Osteoblast (primary cell): ENCODE measurements around the gene KCNJ4. TPM values are rescaled to one million over a fixed set of nuclear protein-coding genes. Genes with fewer than 3 reads are reported as not detected.

ENCODE experiments used
- DNase-seq: peaks from one replicate; pipeline ENCODE4 v3.0.0; 2011; ENCODE audit warnings: low spot score, mixed read lengths; ENCODE audit not compliant: insufficient read length; ENCODE audit errors: missing footprints
- H2AFZ ChIP-seq: 2 replicates; pipeline ENCODE4 v1.6.0; 2011; ENCODE audit warnings: mild to moderate bottlenecking, low read length
- H3K27ac ChIP-seq: 2 replicates; pipeline ENCODE4 v1.5.1; 2011; ENCODE audit warnings: mild to moderate bottlenecking, low read depth, low read length, moderate library complexity
- H3K27me3 ChIP-seq: 2 replicates; pipeline ENCODE4 v1.6.0; 2012; ENCODE audit warnings: mild to moderate bottlenecking, control low read depth, inconsistent platforms, low read length, moderate library complexity; ENCODE audit not compliant: insufficient read depth
- H3K36me3 ChIP-seq: 2 replicates; pipeline ENCODE4 v1.5.1; 2011; ENCODE audit warnings: mild to moderate bottlenecking, low read length, control low read depth, moderate library complexity; ENCODE audit not compliant: insufficient read depth
- H3K4me1 ChIP-seq: 2 replicates; pipeline ENCODE4 v1.5.1; 2011; ENCODE audit warnings: mild to moderate bottlenecking, low read length, control low read depth, moderate library complexity; ENCODE audit not compliant: insufficient read depth
- H3K4me2 ChIP-seq: 2 replicates; pipeline ENCODE4 v1.6.0; 2011; ENCODE audit warnings: mild to moderate bottlenecking, low read length; ENCODE audit not compliant: insufficient read depth
- H3K4me3 ChIP-seq: fragments of 200-600 bp; sonication (generic); 3 replicates; pipeline ENCODE4 v1.5.1; 2012; ENCODE audit warnings: mild to moderate bottlenecking, low read length, inconsistent platforms; ENCODE audit not compliant: insufficient read depth
- H3K79me2 ChIP-seq: 2 replicates; pipeline ENCODE4 v1.6.0; 2012; ENCODE audit warnings: mild to moderate bottlenecking, low read length, control low read depth, inconsistent platforms; ENCODE audit not compliant: insufficient read depth
- H3K9me3 ChIP-seq: 2 replicates; pipeline ENCODE4 v1.5.1; 2011; ENCODE audit warnings: low read depth, low read length, control low read depth
- H4K20me1 ChIP-seq: 2 replicates; pipeline ENCODE4 v1.6.0; 2012; ENCODE audit warnings: mild to moderate bottlenecking, low read length, control low read depth; ENCODE audit not compliant: insufficient read depth
- CTCF ChIP-seq: IDR thresholded peaks from 2 replicates; pipeline ENCODE4 v1.5.1; 2011; ENCODE audit warnings: mild to moderate bottlenecking, low read depth, low read length, moderate library complexity; ENCODE audit errors: extremely low read depth
- total RNA-seq: library from RNA; depleted of rRNA; stranded (reverse); fragments of >200 nt; gene quantifications from 2 replicates; pipeline ENCODE4 v1.2.3, GENCODE V29; 2012

The KCNJ4 gene
- total RNA-seq, 1 donor = not detected

GRCh38 chr22:38415561-38416321, 39.3 kb downstream of the KCNJ4 start:
- Histone ChIP-seq H2AFZ (no peak overlapping the region), H4K20me1 (no peaks in the 10 kb centered on the region)
- DNase-seq = peak; percentile 85

GRCh38 chr22:38415046-38415445, 40.0 kb downstream of the KCNJ4 start:
- Histone ChIP-seq H3K79me2 (no peaks in the 10 kb centered on the region), H3K9me3 (no peaks in the 10 kb centered on the region), H4K20me1 (no peaks in the 10 kb centered on the region), H3K4me3 (no peak overlapping the region), H3K27me3 (peaks cover 2% of the 10 kb centered on the region), H3K4me2 (no peak overlapping the region), H3K4me1 (peaks cover 9% of the 10 kb centered on the region), H3K36me3 (no peaks in the 10 kb centered on the region), H2AFZ (no peak overlapping the region), H3K27ac (no peak overlapping the region)
- no peak for TF ChIP-seq CTCF
- DNase-seq = peak; percentile 79

More at GRCh38 chr22:38415561-38416321, 39.3 kb downstream of the KCNJ4 start:
- H3K4me1 ChIP-seq = peaks cover 9% of the 10 kb centered on the region
- H3K9me3 ChIP-seq = no peaks in the 10 kb centered on the region
- no peaks in the 10 kb centered on the region for H3K36me3 ChIP-seq
- H3K27ac ChIP-seq = no peak overlapping the region
- H3K4me2 ChIP-seq = no peak overlapping the region
- H3K4me3 ChIP-seq = no peak overlapping the region
- peaks cover 2% of the 10 kb centered on the region for H3K27me3 ChIP-seq
- TF ChIP-seq CTCF = no peak
- no peaks in the 10 kb centered on the region for H3K79me2 ChIP-seq

GRCh38 chr22:38414009-38414395, 41.0 kb downstream of the KCNJ4 start:
- no peak for DNase-seq
- Histone ChIP-seq H3K27me3 (peaks cover 2% of the 10 kb centered on the region), H3K9me3 (no peaks in the 10 kb centered on the region), H3K27ac (no peak overlapping the region), H2AFZ (no peak overlapping the region), H3K36me3 (no peaks in the 10 kb centered on the region), H4K20me1 (no peaks in the 10 kb centered on the region), H3K4me1 (peaks cover 9% of the 10 kb centered on the region), H3K4me2 (no peak overlapping the region), H3K4me3 (no peak overlapping the region), H3K79me2 (no peaks in the 10 kb centered on the region)
- TF ChIP-seq CTCF = no peak

- no peaks in the 10 kb centered on the region for H4K20me1 ChIP-seq
- H3K27me3 ChIP-seq = peaks cover 2% of the 10 kb centered on the region
- no peaks in the 10 kb centered on the region for H3K79me2 ChIP-seq
- H3K36me3 ChIP-seq = no peaks in the 10 kb centered on the region
- no peak overlapping the region for H3K27ac ChIP-seq
- peak; percentile 1 for TF ChIP-seq CTCF
- peak; percentile 94 for DNase-seq
- H3K9me3 ChIP-seq = no peaks in the 10 kb centered on the region
- H3K4me3 ChIP-seq = peak overlapping the region; percentile 29
- peaks cover 9% of the 10 kb centered on the region for H3K4me1 ChIP-seq
- H3K4me2 ChIP-seq = peak overlapping the region; percentile 62
- H2AFZ ChIP-seq = peak overlapping the region; percentile 6
Measured at GRCh38 chr22:38413085-38414008, 41.7 kb downstream of the KCNJ4 start.
